HG03575 (cell line): ENCODE measurements around the gene ZNF17.
A peak's percentile ranks its signal among the peaks of the same experiment; 100 is the strongest.

Source experiments
- ATAC-seq: cut with Tn5 transposase; IDR thresholded peaks from one replicate; pipeline ENCODE4 v1.9.1; 2021; ENCODE audit not compliant: unreplicated experiment, insufficient number of reproducible peaks, low FRiP score; ENCODE audit errors: extremely low read depth

Gene ZNF17

GRCh38 chr19:57406516-57407123, 4.3 kb upstream of the ZNF17 start:
- no peak for ATAC-seq

DNA sequence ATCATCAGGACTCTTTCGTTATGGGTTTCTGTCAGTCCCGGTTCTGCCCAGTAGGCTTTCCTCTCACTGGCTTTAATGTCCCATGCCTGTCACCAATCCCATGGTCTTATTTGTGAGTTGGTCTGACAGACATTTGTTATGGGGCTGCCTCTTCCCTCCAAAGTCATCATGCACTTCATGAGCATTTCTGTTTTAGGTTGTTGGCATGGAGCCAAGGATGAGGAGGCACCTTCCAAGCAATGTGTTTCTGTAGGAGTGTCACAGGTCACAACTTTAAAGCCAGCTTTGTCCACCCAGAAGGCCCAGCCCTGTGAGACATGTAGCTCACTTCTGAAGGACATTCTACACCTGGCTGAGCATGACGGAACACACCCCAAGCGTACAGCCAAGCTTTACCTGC, 8.5 kb downstream of the ZNF17 start:
- ATAC-seq, result no peak

DNA sequence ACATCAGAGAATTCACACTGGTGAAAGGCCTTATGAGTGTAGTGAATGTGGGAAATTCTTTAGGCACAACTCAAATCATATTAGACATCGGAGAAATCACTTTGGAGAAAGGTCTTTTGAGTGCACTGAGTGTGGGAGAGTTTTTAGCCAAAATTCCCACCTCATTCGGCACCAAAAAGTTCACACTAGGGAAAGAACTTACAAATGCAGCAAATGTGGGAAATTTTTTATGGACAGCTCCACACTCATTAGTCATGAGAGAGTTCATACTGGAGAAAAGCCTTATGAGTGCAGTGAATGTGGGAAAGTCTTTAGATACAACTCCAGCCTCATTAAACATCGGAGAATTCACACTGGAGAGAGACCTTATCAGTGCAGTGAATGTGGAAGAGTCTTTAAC, 10.1 kb downstream of the ZNF17 start:
- ATAC-seq, result no peak

GRCh38 chr19:57434386-57435061, 23.6 kb downstream of the ZNF17 start:
- no peak for ATAC-seq

DNA sequence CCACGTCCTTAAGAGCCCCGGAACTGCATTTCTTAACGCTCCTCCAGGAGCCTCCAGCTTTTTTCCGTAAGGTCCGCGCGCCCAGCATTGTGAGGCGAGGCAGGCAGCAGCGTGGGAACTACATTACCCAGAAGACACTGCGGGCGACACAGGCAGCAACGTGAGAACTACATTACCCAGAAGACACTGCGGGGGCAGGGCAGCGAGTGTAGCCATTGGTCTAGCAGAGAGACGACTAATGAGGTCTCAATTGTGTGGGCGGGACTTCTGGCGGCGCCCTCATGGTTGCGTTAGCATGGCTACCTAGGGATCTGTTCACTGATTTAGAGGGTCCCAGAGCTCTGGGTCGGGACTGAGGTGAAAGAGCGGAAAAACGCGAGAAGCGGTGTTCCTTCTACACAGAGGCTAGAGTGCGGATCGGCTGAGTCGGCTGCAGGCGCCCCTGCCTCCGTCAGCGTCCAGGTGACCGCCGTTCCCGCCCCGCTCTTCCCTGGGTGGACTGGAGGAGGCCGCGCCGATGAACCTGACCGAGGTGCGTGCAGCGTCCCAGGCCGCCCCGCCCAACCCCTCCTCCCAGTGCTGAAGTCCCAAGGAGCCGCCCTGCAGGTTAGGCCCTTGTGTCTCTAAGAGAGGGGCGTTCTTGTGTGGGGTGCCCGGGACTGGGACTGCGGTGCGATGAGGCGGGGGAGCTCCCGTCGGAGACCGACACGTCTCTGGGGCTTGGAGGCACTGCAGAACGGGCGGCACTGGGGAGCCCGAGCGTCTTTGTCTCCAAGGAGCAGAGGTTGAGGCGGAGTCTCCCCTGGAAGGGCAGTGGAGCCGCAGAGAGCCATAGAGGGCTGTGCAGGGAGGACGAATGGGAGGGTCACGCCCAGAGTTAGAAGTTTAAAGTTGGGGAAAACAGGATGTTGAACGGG, 24.4 kb downstream of the ZNF17 start, which contains the start of gene ZNF749:
Gene ZNF749 (plus strand): TSS at position 264 of the 917 bp plus-strand sequence. CDS start 254 bp downstream, at position 518.
- peak; percentile 75 for ATAC-seq

DNA sequence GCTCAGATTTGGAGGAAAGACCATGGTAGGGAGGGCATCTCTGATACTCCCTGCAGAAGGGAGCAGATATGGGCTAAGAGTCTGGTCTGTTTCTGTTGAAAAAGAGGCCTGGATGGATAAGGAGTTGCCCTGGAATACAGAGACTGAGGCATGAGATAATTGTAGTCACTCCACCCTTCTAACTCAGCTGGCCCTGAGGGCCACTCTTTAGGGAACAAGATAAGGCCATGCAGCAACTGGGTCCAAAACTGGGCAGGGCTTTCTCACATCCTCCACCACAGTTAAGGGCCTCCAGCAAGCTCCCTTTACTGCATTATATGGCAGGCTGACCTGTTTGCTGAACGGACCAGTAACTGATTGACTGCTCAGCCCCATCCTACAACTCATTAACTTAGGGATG, 25.5 kb downstream of the ZNF17 start:
- ATAC-seq, result no peak

- ATAC-seq, result no peak
These were observed 27.0 kb downstream of the ZNF17 start for GRCh38 chr19:57437931-57438330.

- no peak for ATAC-seq
These were observed 28.0 kb downstream of the ZNF17 start for GRCh38 chr19:57438925-57439324.

DNA sequence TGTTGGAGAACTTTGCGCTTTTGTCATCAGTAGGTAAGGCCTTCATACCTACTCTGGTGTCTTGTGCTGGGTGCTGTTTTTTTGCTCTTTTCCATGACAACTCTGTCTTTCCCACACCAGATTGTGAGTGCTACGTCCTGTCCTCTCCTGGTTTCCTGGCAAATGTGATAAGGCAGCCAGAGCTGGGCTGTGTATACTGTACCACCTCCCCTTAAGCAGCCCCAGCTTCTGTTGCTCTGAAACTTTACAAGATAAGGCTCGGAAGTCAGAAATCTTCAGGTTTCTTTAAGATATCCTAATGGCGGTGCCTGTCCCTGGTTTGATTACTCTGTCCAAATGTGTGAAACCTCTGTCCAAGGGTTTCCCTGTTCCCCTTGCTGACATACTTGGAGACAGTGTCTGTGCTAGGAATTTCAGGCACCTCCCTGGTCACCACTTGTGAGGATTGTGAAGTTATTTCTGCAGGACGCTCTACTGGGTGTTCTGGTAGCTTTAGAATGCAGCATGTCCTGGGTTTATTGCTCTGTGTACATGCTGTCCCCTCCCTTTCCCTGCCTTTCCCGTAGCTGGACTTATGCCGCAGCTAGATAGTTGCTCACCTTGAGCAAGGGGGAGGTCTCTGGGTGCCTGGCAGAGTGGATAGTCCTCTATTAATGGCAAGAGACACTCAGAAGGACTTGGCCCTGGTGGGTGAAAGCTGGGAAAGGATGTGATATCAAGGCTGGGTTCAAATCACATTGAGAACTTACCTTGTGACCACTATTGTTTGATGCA, 31.2 kb downstream of the ZNF17 start:
- no peak for ATAC-seq

DNA sequence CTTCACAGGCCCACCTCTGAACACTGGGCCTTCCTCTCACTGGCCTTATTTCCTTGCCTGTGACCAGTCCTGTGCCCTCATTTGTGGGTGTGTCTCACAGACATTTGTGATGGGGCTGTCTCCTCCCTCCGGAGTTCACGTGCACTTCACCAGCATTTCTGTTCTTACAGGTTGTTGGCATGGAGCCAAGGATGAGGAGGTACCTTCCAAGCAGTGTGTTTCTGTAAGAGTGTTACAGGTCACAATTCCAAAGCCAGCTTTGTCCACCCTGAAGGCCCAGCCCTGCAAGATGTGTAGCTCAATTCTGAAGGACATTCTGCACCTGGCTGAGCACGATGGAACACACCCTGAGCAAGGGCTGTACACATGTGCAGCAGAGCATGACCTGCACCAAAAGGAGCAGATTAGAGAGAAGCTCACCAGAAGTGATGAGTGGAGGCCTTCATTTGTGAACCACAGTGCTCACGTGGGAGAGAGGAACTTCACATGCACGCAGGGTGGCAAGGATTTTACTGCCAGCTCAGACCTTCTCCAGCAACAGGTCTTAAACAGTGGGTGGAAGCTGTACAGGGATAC, 32.2 kb downstream of the ZNF17 start:
- ATAC-seq, result no peak

DNA sequence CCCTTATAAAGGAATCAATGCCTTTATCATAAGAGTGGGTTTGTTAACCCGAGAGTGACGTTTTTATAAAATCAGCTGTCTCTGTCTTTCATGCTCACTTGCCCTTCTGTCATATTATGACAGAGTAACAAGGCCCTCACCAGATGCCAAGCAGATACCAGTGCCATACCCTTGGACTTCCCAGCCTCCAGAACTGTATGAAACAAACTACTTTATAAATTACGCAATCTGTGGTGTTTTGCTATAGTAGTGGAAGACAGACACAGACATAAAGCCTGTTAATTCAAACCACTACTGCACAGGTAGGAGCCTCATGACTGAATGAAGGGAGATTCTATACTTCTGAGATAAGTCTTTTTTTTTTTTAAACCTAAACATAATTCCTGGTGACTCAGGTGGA, 41.3 kb downstream of the ZNF17 start:
- ATAC-seq, result no peak

GRCh38 chr19:57465680-57466381, 54.9 kb downstream of the ZNF17 start:
- ATAC-seq, result no peak

DNA sequence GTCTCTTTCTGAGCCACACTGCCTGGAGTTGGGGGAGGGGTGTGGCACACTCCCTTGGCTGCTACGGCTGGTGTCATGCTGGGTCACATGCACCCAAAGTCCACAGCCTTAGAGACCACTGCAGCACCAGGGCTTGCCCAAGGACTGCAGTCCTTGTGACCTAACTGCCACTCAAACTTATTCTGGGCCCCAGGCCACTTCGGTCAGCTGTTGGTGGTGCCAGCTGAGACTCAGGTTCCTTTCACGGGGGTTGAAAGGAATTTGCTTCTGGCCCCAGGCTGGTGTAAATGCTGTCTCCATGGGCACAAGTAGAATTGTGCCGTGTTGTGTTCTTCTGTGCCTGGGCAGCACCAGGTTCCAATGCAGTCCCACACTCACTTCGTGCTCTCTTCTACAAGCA, 55.5 kb downstream of the ZNF17 start:
- ATAC-seq, result no peak
